ENCODE data around the gene KCTD6.

DNA sequence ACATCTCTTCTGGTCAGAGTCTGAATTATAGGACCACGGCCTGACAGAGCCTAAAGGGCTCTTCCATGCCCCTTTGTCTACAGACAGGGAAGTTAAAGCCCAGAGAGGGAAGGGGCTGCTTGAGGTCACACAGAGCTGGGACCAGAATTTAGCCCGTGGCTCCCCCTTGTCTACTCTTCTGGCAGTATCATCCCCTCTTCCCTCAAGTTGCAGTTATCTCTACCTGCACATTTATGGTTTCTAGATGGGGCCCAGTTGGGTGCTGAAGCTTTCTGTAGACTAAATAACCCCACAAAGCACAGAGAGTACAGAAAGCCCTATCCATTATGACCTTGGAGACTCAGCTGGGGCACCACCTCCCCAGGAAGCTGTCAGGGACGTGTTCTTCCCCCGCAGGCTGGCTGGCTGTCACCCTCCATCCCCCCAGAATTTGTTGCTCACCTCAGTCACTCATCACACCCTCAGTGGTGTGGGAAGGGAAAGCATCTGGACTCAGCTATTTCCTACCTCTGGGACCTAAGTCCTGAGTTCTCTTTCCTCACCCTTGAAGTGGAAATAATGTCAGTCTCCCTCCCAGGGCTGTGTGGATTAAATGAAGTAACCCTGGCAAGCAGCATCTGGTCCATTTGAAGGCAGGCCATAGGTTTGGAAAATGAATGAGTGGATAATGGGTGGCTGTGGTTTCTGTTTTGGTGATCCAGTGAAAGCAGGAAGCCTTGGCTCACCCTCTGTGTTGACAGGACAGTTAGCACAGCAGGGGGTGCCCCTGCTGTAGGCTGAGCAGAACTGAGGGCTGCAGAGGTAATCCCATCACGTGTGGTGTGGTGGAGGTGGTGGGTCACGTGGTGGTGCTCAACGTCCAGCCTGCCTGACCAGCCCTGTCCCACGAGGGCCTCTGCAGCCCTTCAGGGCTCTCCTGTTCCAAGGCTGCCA is 28.8 kb downstream of the KCTD6 start:
- TF ChIP-seq, protein P1, sequence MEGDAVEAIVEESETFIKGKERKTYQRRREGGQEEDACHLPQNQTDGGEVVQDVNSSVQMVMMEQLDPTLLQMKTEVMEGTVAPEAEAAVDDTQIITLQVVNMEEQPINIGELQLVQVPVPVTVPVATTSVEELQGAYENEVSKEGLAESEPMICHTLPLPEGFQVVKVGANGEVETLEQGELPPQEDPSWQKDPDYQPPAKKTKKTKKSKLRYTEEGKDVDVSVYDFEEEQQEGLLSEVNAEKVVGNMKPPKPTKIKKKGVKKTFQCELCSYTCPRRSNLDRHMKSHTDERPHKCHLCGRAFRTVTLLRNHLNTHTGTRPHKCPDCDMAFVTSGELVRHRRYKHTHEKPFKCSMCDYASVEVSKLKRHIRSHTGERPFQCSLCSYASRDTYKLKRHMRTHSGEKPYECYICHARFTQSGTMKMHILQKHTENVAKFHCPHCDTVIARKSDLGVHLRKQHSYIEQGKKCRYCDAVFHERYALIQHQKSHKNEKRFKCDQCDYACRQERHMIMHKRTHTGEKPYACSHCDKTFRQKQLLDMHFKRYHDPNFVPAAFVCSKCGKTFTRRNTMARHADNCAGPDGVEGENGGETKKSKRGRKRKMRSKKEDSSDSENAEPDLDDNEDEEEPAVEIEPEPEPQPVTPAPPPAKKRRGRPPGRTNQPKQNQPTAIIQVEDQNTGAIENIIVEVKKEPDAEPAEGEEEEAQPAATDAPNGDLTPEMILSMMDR (IDR thresholded peaks at IDR 0.05): no peak
- no peak for TF ChIP-seq POLR2A (IDR thresholded peaks at IDR 0.05)
- no peak for TF ChIP-seq EP300 (IDR thresholded peaks at IDR 0.05)
- no peak for TF ChIP-seq POLR2AphosphoS5 (IDR thresholded peaks at IDR 0.05)
